ENCODE results near the gene INSIG2. TPM values are rescaled to one million over a fixed set of nuclear protein-coding genes. Genes with fewer than 3 reads are reported as not detected.
A peak's percentile ranks its signal among the peaks of the same experiment; 100 is the strongest.

Gene INSIG2
- polyA plus RNA-seq, 1 donor (not counting 4 experiments of a cell fraction or from before 2014, with no cell fraction given): 28.6 TPM

- no peak overlapping the region for H3K9ac ChIP-seq (ENCODE audit: control insufficient read depth, extremely low read depth, insufficient read depth, low read length)
- DNase-seq (ENCODE audit: low read depth, low spot score): no peak
- no peak for FAIRE-seq
- H3K4me3 ChIP-seq (ENCODE audit: control insufficient read depth in 2 of 3, extremely low read depth in 1 of 3, insufficient read depth in 2 of 3, low read depth in 1 of 3, low read length in 3 of 3): no peak overlapping the region
- no peaks in the 10 kb centered on the region for H4K20me1 ChIP-seq (ENCODE audit: control insufficient read depth, extremely low read depth, insufficient read depth, low read length)
- TF ChIP-seq CTCF (optimal IDR thresholded peaks at IDR 0.05 in 1 of 3, IDR thresholded peaks at IDR 0.05 in 1 of 3, conservative IDR thresholded peaks at IDR 0.05 in 1 of 3; ENCODE audit: extremely low read depth in 1 of 3, insufficient read depth in 2 of 3, low read length in 3 of 3): no peak
- TF ChIP-seq EZH2 (IDR thresholded peaks at IDR 0.05; ENCODE audit: low read length): no peak
- H3K27me3 ChIP-seq (ENCODE audit: control insufficient read depth, extremely low read depth, insufficient read depth, low read length): no peaks in the 10 kb centered on the region
- no peak overlapping the region for H3K27ac ChIP-seq (ENCODE audit: control insufficient read depth, insufficient read depth, low read length)
- H3K9me1 ChIP-seq (ENCODE audit: control insufficient read depth, extremely low read depth, insufficient read depth, low read length): no peaks in the 10 kb centered on the region
- no peaks in the 10 kb centered on the region for H3K4me1 ChIP-seq (ENCODE audit: control insufficient read depth, extremely low read depth, insufficient read depth, low read length)
- no peaks in the 10 kb centered on the region for H3K9me3 ChIP-seq (ENCODE audit: control insufficient read depth, low read depth, low read length)
- no peak overlapping the region for H3K4me2 ChIP-seq (ENCODE audit: control insufficient read depth, extremely low read depth, insufficient read depth, low read depth, low read length)
- no peak overlapping the region for H2AFZ ChIP-seq (ENCODE audit: control insufficient read depth, low read length)
- no peaks in the 10 kb centered on the region for H3K79me2 ChIP-seq (ENCODE audit: control insufficient read depth, insufficient read depth, low read length)
- dilution Hi-C loops (cut with MboI; ENCODE audit: extremely low pct_ligation_motif_present, low sequenced_read_pairs): no loop called here
- H3K36me3 ChIP-seq (ENCODE audit: control insufficient read depth in 2 of 2, extremely low read depth in 1 of 2, insufficient read depth in 2 of 2, low read length in 2 of 2): no peaks in the 10 kb centered on the region
These were observed 28.3 kb upstream of the INSIG2 start for GRCh38 chr2:118059919-118060478.

- Histone ChIP-seq H3K9ac (ENCODE audit: control insufficient read depth, extremely low read depth, insufficient read depth, low read length) (no peak overlapping the region), H3K27ac (ENCODE audit: control insufficient read depth, insufficient read depth, low read length) (no peak overlapping the region), H2AFZ (ENCODE audit: control insufficient read depth, low read length) (no peak overlapping the region), H3K79me2 (ENCODE audit: control insufficient read depth, insufficient read depth, low read length) (no peaks in the 10 kb centered on the region), H3K4me1 (ENCODE audit: control insufficient read depth, extremely low read depth, insufficient read depth, low read length) (no peaks in the 10 kb centered on the region), H3K27me3 (ENCODE audit: control insufficient read depth, extremely low read depth, insufficient read depth, low read length) (no peaks in the 10 kb centered on the region), H3K4me2 (ENCODE audit: control insufficient read depth, extremely low read depth, insufficient read depth, low read depth, low read length) (no peak overlapping the region), H4K20me1 (ENCODE audit: control insufficient read depth, extremely low read depth, insufficient read depth, low read length) (no peaks in the 10 kb centered on the region), H3K36me3 (ENCODE audit: control insufficient read depth in 2 of 2, extremely low read depth in 1 of 2, insufficient read depth in 2 of 2, low read length in 2 of 2) (no peaks in the 10 kb centered on the region), H3K9me1 (ENCODE audit: control insufficient read depth, extremely low read depth, insufficient read depth, low read length) (no peaks in the 10 kb centered on the region), H3K9me3 (ENCODE audit: control insufficient read depth, low read depth, low read length) (no peaks in the 10 kb centered on the region), H3K4me3 (ENCODE audit: control insufficient read depth in 2 of 3, extremely low read depth in 1 of 3, insufficient read depth in 2 of 3, low read depth in 1 of 3, low read length in 3 of 3) (no peak overlapping the region)
- DNase-seq (ENCODE audit: low read depth, low spot score): no peak
- dilution Hi-C loops (cut with MboI; ENCODE audit: extremely low pct_ligation_motif_present, low sequenced_read_pairs): no loop called here
- peak; percentile 79 for FAIRE-seq
- TF ChIP-seq CTCF (optimal IDR thresholded peaks at IDR 0.05 in 1 of 3, IDR thresholded peaks at IDR 0.05 in 1 of 3, conservative IDR thresholded peaks at IDR 0.05 in 1 of 3; ENCODE audit: extremely low read depth in 1 of 3, insufficient read depth in 2 of 3, low read length in 3 of 3): peak; percentile 36 to 52 (median 40)
- no peak for TF ChIP-seq EZH2 (IDR thresholded peaks at IDR 0.05; ENCODE audit: low read length)
These were observed 26.9 kb upstream of the INSIG2 start for GRCh38 chr2:118061135-118061955.
